HepG2 (cell line): Measurements from ENCODE around the gene GAPT. TPM values are rescaled to one million over a fixed set of nuclear protein-coding genes. Genes with fewer than 3 reads are reported as not detected.

Experiments used
- ERF ChIP-seq: IDR thresholded peaks from 2 replicates; pipeline ENCODE4 v1.6.1; 2018; ENCODE audit warnings: missing biosample characterization, missing genetic modification reagents
- RBM39 ChIP-seq: fragments of 200-400 bp; formaldehyde crosslinking; IDR thresholded peaks from one replicate; pipeline ENCODE4 v1.6.1; 2018; ENCODE audit warnings: antibody characterized with exemption, mild to moderate bottlenecking, low read depth, low read length; ENCODE audit not compliant: poor library complexity, severe bottlenecking
- REXO4 ChIP-seq: sonication (generic); formaldehyde crosslinking; IDR thresholded peaks from 2 replicates; pipeline ENCODE4 v1.8.0; 2022; ENCODE audit warnings: missing genetic modification reagents, mild to moderate bottlenecking, borderline replicate concordance
- SETDB1 ChIP-seq: sonication (generic); formaldehyde crosslinking; IDR thresholded peaks from 2 replicates; pipeline ENCODE4 v1.5.1; 2020; ENCODE audit warnings: missing genetic modification reagents, mild to moderate bottlenecking, borderline replicate concordance
- ZBTB7B ChIP-seq: sonication (generic); formaldehyde crosslinking; IDR thresholded peaks from 2 replicates; pipeline ENCODE4 v1.4.0; 2020; ENCODE audit warnings: missing genetic modification reagents
- ZNF567 ChIP-seq: sonication (generic); formaldehyde crosslinking; IDR thresholded peaks from 2 replicates; pipeline ENCODE4 v1.8.1; 2023; ENCODE audit warnings: mild to moderate bottlenecking, missing genetic modification reagents, borderline replicate concordance
- ZNF720 ChIP-seq: sonication (generic); formaldehyde crosslinking; IDR thresholded peaks from 2 replicates; pipeline ENCODE4 v1.4.0; 2020; ENCODE audit warnings: missing genetic modification reagents
- ZNF737 ChIP-seq: sonication (generic); formaldehyde crosslinking; IDR thresholded peaks from 2 replicates; pipeline ENCODE4 v1.5.0; 2020; ENCODE audit warnings: missing genetic modification reagents, mild to moderate bottlenecking, borderline replicate concordance
- polyA plus RNA-seq, 8 experiments: library from polyadenylated mRNA; depleted of rRNA in 3 of 8; stranded (reverse) in 7 of 8; unstranded in 1 of 8; fragments of >200 nt; fragmentation: Illumina TruSeq in 4 of 8; extraction: Trizol in 4 of 8; gene quantifications; 2 replicates each; pipeline versions ENCODE4 v1.2.1 to v1.2.3, GENCODE V29; 2011 to 2016; ENCODE audit warnings: low read depth in 4 of 8, missing spikeins in 1 of 8, mixed read lengths in 1 of 8; ENCODE audit not compliant: insufficient read depth in 1 of 8
- total RNA-seq, 5 experiments: library from RNA; depleted of rRNA; stranded (reverse); fragments of >200 nt; fragmentation: Illumina TruSeq; extraction: Trizol; gene quantifications; 2 replicates each; pipeline ENCODE4 v1.2.3, GENCODE V29; 2016; ENCODE audit warnings: low read depth in 1 of 5
- TF ChIP-seq, protein P1 (sequence below): conservative IDR thresholded peaks from 2 replicates; pipeline ENCODE4 v1.6.1; 2018; ENCODE audit warnings: missing genetic modification reagents
- TF ChIP-seq, protein P2 (sequence below): sonication (generic); formaldehyde crosslinking; IDR thresholded peaks from 2 replicates; pipeline ENCODE4 v1.4.0; 2020; ENCODE audit warnings: missing genetic modification reagents, borderline replicate concordance
- TF ChIP-seq, protein P3 (sequence below): sonication (generic); formaldehyde crosslinking; IDR thresholded peaks from 2 replicates; pipeline ENCODE4 v1.4.0; 2020; ENCODE audit warnings: missing genetic modification reagents
- TF ChIP-seq, protein P4 (sequence below): sonication (generic); formaldehyde crosslinking; IDR thresholded peaks from 2 replicates; pipeline ENCODE4 v1.5.0; 2020; ENCODE audit warnings: mild to moderate bottlenecking, missing genetic modification reagents, borderline replicate concordance

The GAPT gene
- total and polyA plus RNA-seq, 2 of the 13 experiments (the other 11 are each of a cell fraction or from before 2014, with no cell fraction given) = not detected

DNA sequence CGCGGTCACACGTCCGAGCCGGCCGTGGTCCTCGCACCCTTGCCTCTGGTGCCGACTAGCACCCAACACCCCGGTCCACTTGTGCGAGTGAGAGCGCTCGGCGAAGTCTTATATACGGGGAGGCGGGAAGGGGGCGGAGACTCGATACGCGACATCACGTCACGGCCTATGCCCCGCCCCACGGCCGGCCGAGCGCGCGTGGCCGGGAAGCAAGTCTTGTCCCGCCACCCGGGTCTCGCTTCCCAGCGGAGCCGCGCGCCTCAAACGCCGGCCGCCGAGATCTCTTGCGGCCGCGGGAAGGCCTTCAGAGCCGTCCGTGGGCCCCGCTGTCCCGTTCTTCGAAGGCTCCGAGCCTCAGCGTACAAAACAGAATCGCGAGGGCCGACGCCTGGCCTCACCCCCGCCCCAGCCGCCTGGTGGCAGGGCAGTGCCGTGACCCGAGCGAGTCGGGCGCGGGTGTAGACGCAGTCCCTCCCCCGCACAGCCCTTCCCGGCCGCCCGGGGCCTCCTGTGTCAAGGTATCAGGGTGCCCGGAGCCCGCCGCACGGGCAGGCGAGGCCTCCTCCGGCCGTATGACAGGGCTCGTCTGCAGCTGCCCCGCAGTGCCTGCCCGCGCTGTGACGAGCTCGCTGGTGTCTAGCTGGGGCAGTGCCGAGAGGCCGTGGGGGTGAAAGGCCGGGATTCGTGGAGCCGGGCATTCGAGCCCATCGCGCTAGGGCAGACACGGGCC is 31.1 kb upstream of the GAPT start, which contains the start of gene PLK2 (continued):
- TF ChIP-seq ERF (CRISPR knock-in tag) = no peak
- no peak for TF ChIP-seq ZBTB7B (CRISPR knock-in tag)
- TF ChIP-seq ZNF567 (CRISPR knock-in tag) = no peak
- TF ChIP-seq ZNF720 (CRISPR knock-in tag) = no peak
- TF ChIP-seq, protein P1, sequence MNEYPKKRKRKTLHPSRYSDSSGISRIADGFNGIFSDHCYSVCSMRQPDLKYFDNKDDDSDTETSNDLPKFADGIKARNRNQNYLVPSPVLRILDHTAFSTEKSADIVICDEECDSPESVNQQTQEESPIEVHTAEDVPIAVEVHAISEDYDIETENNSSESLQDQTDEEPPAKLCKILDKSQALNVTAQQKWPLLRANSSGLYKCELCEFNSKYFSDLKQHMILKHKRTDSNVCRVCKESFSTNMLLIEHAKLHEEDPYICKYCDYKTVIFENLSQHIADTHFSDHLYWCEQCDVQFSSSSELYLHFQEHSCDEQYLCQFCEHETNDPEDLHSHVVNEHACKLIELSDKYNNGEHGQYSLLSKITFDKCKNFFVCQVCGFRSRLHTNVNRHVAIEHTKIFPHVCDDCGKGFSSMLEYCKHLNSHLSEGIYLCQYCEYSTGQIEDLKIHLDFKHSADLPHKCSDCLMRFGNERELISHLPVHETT (CRISPR knock-in tag) = no peak
- TF ChIP-seq, protein P2, sequence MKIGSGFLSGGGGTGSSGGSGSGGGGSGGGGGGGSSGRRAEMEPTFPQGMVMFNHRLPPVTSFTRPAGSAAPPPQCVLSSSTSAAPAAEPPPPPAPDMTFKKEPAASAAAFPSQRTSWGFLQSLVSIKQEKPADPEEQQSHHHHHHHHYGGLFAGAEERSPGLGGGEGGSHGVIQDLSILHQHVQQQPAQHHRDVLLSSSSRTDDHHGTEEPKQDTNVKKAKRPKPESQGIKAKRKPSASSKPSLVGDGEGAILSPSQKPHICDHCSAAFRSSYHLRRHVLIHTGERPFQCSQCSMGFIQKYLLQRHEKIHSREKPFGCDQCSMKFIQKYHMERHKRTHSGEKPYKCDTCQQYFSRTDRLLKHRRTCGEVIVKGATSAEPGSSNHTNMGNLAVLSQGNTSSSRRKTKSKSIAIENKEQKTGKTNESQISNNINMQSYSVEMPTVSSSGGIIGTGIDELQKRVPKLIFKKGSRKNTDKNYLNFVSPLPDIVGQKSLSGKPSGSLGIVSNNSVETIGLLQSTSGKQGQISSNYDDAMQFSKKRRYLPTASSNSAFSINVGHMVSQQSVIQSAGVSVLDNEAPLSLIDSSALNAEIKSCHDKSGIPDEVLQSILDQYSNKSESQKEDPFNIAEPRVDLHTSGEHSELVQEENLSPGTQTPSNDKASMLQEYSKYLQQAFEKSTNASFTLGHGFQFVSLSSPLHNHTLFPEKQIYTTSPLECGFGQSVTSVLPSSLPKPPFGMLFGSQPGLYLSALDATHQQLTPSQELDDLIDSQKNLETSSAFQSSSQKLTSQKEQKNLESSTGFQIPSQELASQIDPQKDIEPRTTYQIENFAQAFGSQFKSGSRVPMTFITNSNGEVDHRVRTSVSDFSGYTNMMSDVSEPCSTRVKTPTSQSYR (CRISPR knock-in tag) = no peak
- peak; percentile 38 for TF ChIP-seq RBM39
- no peak for TF ChIP-seq ZNF737 (CRISPR knock-in tag)
- TF ChIP-seq, protein P3, sequence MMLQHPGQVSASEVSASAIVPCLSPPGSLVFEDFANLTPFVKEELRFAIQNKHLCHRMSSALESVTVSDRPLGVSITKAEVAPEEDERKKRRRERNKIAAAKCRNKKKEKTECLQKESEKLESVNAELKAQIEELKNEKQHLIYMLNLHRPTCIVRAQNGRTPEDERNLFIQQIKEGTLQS (CRISPR knock-in tag) = peak; percentile 29; the same call in 1 of the 2 replicates
- TF ChIP-seq, protein P4, sequence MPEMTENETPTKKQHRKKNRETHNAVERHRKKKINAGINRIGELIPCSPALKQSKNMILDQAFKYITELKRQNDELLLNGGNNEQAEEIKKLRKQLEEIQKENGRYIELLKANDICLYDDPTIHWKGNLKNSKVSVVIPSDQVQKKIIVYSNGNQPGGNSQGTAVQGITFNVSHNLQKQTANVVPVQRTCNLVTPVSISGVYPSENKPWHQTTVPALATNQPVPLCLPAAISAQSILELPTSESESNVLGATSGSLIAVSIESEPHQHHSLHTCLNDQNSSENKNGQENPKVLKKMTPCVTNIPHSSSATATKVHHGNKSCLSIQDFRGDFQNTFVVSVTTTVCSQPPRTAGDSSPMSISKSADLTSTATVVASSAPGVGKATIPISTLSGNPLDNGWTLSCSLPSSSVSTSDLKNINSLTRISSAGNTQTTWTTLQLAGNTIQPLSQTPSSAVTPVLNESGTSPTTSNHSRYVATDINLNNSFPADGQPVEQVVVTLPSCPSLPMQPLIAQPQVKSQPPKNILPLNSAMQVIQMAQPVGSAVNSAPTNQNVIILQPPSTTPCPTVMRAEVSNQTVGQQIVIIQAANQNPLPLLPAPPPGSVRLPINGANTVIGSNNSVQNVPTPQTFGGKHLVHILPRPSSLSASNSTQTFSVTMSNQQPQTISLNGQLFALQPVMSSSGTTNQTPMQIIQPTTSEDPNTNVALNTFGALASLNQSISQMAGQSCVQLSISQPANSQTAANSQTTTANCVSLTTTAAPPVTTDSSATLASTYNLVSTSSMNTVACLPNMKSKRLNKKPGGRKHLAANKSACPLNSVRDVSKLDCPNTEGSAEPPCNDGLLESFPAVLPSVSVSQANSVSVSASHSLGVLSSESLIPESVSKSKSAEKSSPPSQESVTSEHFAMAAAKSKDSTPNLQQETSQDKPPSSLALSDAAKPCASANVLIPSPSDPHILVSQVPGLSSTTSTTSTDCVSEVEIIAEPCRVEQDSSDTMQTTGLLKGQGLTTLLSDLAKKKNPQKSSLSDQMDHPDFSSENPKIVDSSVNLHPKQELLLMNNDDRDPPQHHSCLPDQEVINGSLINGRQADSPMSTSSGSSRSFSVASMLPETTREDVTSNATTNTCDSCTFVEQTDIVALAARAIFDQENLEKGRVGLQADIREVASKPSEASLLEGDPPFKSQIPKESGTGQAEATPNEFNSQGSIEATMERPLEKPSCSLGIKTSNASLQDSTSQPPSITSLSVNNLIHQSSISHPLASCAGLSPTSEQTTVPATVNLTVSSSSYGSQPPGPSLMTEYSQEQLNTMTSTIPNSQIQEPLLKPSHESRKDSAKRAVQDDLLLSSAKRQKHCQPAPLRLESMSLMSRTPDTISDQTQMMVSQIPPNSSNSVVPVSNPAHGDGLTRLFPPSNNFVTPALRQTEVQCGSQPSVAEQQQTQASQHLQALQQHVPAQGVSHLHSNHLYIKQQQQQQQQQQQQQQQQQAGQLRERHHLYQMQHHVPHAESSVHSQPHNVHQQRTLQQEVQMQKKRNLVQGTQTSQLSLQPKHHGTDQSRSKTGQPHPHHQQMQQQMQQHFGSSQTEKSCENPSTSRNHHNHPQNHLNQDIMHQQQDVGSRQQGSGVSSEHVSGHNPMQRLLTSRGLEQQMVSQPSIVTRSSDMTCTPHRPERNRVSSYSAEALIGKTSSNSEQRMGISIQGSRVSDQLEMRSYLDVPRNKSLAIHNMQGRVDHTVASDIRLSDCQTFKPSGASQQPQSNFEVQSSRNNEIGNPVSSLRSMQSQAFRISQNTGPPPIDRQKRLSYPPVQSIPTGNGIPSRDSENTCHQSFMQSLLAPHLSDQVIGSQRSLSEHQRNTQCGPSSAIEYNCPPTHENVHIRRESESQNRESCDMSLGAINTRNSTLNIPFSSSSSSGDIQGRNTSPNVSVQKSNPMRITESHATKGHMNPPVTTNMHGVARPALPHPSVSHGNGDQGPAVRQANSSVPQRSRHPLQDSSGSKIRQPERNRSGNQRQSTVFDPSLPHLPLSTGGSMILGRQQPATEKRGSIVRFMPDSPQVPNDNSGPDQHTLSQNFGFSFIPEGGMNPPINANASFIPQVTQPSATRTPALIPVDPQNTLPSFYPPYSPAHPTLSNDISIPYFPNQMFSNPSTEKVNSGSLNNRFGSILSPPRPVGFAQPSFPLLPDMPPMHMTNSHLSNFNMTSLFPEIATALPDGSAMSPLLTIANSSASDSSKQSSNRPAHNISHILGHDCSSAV (CRISPR knock-in tag) = no peak
- no peak for TF ChIP-seq REXO4 (CRISPR knock-in tag)
- TF ChIP-seq SETDB1 (CRISPR knock-in tag) = no peak
